Erythroblast (primary cell): ENCODE results near the gene IGF2BP3.

Experiments
- GATA1 ChIP-seq: IDR thresholded peaks from 2 replicates; pipeline ENCODE4 v1.6.1; 2011; ENCODE audit warnings: low read depth, mild to moderate bottlenecking, control low read depth, low read length, moderate library complexity
- POLR2A ChIP-seq: IDR thresholded peaks from 2 replicates; pipeline ENCODE4 v1.6.1; 2011; ENCODE audit warnings: mild to moderate bottlenecking, low read length

DNA sequence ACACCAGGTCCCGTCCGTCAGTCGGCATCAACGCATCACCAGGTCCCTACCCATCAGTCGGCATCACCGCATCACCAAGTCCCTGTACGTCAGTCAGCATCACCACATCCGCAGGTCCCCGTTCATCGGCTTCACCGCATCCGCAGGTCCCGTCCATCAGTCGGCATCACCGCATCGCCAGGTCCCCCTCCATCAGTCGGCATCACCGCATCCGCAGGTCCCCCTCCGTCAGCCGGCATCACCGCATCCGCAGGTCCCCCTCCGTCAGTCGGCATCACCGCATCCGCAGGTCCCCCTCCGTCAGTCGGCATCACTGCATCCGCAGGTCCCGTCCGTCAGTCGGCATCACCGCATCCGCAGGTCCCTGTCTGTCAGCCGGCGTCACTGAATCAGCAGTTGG is 55.1 kb downstream of the IGF2BP3 start:
- TF ChIP-seq POLR2A (no peak), GATA1 (no peak)
